T47D (cell line): Measurements from ENCODE around the gene PTER.

Experiments
- DNase-seq, 2 experiments: peaks; one replicate each; pipeline versions ENCODE4 v3.0.0 to v3.0.0-alpha.2; 2011 to 2012; ENCODE audit warnings: low read depth in 1 of 2, low spot score in 1 of 2
- JUND ChIP-seq: IDR thresholded peaks from 2 replicates; pipeline ENCODE4 v1.6.1; 2012; ENCODE audit warnings: low read depth
- in situ Hi-C: cut with HindIII; loops from 2 replicates; pipeline ENCODE4 v1.10.0; 2016; ENCODE audit warnings: low sequenced_read_pairs, low pct_unique_long_range_greater_than_20kb

Gene PTER

GRCh38 chr10:16483241-16483917, 46.6 kb downstream of the PTER start:
- no peak for TF ChIP-seq JUND
- DNase-seq: no peak
- in situ Hi-C loops: no loop called here

- no peak for DNase-seq
- no peak for TF ChIP-seq JUND
- in situ Hi-C loops: no loop called here
Measured at GRCh38 chr10:16490511-16490910, 53.7 kb downstream of the PTER start.

GRCh38 chr10:16491933-16492332, 55.1 kb downstream of the PTER start:
- DNase-seq: no peak
- in situ Hi-C loops: no loop called here
- TF ChIP-seq JUND: no peak

- no peak for TF ChIP-seq JUND
- in situ Hi-C loops: no loop called here
Measured at GRCh38 chr10:16493884-16494536, 57.2 kb downstream of the PTER start.

GRCh38 chr10:16497911-16498310, 61.1 kb downstream of the PTER start:
- in situ Hi-C loops: no loop called here
- TF ChIP-seq JUND: no peak
- DNase-seq: no peak

More at GRCh38 chr10:16493884-16494536, 57.2 kb downstream of the PTER start:
- no peak for DNase-seq

- no peak for TF ChIP-seq JUND
- in situ Hi-C loops: no loop called here
- DNase-seq: no peak
Measured at GRCh38 chr10:16505161-16505560, 68.4 kb downstream of the PTER start.

- TF ChIP-seq JUND: no peak
- DNase-seq: no peak
- in situ Hi-C loops: no loop called here
Measured at GRCh38 chr10:16509996-16510395, 73.2 kb downstream of the PTER start.

- no peak for TF ChIP-seq JUND
Measured at GRCh38 chr10:16510843-16511242, 74.0 kb downstream of the PTER start.

GRCh38 chr10:16518822-16519221, 82.0 kb downstream of the PTER start:
- DNase-seq: no peak
- in situ Hi-C loops: no loop called here
- no peak for TF ChIP-seq JUND

More at GRCh38 chr10:16510843-16511242, 74.0 kb downstream of the PTER start:
- in situ Hi-C loops: no loop called here
- no peak for DNase-seq

GRCh38 chr10:16519250-16519907, 82.6 kb downstream of the PTER start:
- DNase-seq: no peak
- in situ Hi-C loops: no loop called here
- no peak for TF ChIP-seq JUND

GRCh38 chr10:16519908-16520861, 83.4 kb downstream of the PTER start:
- no peak for TF ChIP-seq JUND
- in situ Hi-C loops: no loop called here
- DNase-seq: no peak

GRCh38 chr10:16520900-16521299, 84.1 kb downstream of the PTER start:
- no peak for TF ChIP-seq JUND
- in situ Hi-C loops: no loop called here
- DNase-seq: no peak
